NB4 (cell line): Measurements from ENCODE around the gene ALG1L2.
"Not testable (repeated sequence)": the region's sequence is repeated elsewhere in the genome, so short reads cannot be mapped to it uniquely, and the experiment has no call there.

Experiments used
- CTCF ChIP-seq: IDR thresholded peaks from one replicate; pipeline ENCODE4 v1.5.1; 2012; ENCODE audit warnings: low read depth, low read length
- MAX ChIP-seq: IDR thresholded peaks from 2 replicates; pipeline ENCODE4 v1.6.1; 2011; ENCODE audit warnings: low read depth, low read length
- POLR2A ChIP-seq: IDR thresholded peaks from 2 replicates; pipeline ENCODE4 v1.6.1; 2011; ENCODE audit warnings: mild to moderate bottlenecking; ENCODE audit not compliant: insufficient read length; ENCODE audit errors: extremely low read depth

- TF ChIP-seq CTCF, POLR2A, MAX: not testable (repeated sequence)
These were observed 23.9 kb upstream of the ALG1L2 start for GRCh38 chr3:130057536-130058266.
